CMK (cell line): Measurements from ENCODE around the gene EEIG2.
"Not testable (repeated sequence)": the region's sequence is repeated elsewhere in the genome, so short reads cannot be mapped to it uniquely, and the experiment has no call there.

Experiments used
- DNase-seq: peaks from one replicate; pipeline ENCODE4 v3.0.0-alpha.2; 2010; ENCODE audit warnings: low read depth

EEIG2 gene

DNA sequence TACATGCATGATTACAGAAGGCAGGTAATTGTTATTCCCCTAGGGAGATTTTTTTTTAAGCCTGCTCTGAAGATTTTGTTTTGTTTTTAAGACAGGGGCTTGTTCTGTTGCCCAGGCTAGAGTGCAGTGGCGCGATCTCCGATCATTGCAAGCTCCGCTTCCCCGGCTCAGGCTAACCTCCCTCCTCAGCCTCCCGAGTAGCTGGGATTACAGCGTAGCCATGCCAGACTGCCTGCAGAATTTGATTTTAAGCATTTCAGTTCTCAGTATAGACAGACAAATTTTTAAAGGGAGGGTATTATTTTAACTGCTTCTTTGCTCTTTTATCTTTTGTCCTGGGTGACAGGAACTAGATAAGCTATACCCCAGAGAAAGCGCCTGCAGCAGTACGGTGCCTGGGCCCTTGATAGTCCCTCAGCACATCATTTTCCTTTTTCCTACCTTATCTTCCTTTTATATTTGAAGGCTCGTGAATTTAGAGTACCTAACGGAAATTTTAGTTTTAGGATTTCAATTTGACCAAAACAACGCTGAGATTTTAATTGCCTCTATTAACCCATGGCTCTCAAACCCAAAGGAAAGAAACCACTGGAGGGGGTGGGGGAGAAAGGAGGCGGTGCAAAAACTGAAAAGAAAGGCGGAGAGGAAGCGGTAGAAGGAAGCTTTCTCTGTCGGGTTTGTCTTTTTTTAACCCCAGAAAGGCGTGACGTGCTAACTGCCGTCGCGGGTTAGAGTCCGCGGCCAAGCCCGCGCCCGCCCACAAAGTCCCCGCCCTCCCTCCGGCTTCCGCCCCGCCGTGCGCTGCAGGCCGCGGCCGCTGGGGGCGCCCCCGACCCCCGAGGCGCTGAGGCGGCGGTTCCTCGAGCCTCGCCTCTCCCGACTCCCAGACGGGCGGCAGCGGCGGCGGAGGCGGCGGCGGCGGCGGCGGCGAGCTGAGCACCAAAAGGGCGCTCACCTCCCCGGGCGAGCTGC is at the start of gene EEIG2:
Gene EEIG2 (plus strand): TSS at position 886 of the 972 bp plus-strand sequence. CDS start 329 bp downstream, outside the sequence.
- DNase-seq, result peak; percentile 81

DNA sequence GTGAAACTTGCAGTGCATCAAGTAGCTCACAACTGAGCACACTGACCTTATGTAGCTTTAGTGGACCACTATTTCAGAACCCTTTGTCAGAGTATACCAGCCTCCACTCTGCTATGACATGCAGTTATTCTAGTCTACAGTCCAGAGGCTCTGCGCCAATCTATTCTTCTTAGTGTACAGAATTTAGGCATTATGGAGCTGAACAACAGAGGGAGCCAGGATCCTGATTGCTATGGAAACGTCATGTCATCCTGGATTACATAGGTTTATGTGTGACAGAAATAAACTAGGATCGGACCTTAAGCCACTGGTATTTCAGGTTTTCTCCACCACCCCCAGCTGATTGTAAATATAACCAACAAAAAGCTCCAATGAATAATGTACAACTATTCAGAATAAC is 48.1 kb upstream of the EEIG2 start:
- DNase-seq, result no peak

DNA sequence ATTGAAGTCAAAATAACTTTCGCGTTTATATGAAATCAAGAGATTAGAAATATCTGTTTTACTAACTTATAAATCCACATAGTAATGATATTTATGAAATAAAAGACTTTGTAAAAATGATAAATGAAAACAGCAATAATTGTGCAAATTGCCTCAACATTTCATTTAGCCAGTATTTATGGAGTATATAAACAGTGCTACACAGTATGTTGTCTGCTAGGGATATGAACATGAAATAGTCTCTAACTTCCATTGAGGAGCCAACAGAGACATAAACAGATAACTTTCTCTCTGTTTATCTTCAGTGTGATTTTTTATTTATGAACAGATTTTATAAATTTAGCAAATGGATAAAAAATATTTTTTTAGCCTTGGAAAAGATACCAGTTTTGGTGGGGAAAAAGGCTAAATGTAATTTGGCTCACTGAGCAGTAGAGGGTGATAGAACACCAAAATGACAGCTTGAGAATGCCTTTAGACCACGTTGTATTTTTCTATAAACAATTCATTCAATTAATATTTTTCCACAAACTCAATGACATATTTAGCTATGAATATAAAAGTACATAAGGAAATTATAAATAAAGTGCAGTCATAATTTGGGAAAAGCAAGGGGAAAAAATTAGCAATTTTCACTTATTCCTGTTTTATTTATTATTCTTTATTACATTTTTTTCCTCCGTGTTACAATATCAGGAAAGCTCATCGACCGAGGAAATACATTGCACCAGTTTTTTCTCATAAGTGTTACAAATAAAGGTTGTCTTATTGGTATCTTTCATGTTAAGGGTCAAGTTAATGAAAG is 47.5 kb upstream of the EEIG2 start:
- no peak for DNase-seq

DNA sequence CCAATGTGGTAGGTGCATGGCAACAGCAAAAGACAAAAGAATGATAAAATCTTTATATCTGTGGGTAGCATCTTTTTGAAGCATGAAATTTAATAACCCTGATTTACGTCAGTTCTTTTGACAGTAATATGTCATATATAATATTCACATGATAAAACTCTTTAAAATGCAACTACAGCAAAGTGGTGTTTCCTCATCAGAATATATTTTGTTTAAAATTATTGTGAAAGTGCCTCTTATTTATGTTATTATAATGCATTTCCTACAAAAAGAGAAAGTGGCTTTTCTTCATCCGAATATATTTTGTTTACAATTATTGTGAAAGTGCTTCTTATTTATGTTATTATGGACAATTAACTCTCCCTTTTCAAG is 46.9 kb upstream of the EEIG2 start:
- DNase-seq, result no peak

GRCh38 chr1:108513914-108514313 is 46.0 kb upstream of the EEIG2 start:
- not testable (repeated sequence) for DNase-seq

GRCh38 chr1:108517301-108517897 is 42.5 kb upstream of the EEIG2 start:
- not testable (repeated sequence) for DNase-seq

- no peak for DNase-seq
Observed at GRCh38 chr1:108521990-108522393, 37.9 kb upstream of the EEIG2 start.

GRCh38 chr1:108523829-108524228 is 36.1 kb upstream of the EEIG2 start:
- no peak for DNase-seq

DNA sequence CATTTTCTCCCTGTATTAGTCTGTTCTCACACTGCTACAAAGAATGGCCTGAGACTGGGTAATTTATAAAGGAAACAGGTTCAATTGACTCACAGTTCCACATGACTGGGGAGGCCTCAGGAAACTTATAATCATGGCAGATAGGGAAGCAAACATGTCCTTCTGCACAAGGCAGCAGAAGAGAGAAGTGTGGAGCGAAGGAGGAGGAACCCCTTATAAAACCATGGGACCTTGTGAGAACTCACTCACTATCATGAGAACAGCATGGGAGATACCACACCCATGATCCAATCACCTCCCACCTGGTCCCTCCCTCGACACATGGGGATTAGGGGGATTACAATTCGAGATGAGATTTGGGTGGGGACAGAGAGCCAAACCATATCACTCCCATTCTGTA is 35.2 kb upstream of the EEIG2 start:
- no peak for DNase-seq

DNA sequence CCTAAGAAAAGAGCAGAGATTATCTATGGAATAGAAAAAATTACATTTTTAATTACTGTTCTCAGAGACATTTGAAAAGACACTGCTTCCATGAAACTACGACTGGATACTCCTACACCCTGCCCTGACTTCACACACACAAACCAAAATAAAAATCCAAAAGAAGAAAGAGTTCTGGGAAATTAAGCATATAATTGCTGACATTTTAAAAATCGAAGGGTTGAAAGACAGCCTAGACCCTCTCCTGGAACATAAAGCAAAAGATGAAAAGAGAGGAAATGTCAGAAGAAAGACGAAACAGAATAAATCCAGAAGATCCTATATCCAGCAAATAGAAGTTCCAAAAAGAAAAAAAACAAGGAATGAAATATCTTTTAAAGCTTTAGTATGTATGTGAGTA is 32.8 kb upstream of the EEIG2 start:
- DNase-seq, result no peak

GRCh38 chr1:108527837-108528236 is 32.1 kb upstream of the EEIG2 start:
- DNase-seq, result no peak

DNA sequence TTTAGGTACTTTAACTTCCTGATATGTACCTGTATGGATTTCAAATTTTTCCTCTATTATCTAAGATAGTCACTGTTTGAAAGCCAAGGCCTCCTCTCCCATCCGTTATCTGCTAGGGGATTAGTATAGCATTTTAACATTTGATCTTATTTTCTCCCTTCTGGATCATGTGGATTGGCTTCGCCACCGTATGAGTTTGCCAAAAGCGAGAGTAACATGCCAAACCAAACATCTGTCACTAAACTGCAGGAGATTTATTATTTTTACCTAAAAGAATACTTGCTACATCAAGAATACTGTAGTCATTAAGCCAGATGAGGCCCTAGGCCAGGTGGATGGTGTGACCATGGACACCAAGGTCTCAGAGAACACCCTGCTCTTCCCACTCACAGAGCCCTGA is 28.5 kb upstream of the EEIG2 start:
- no peak for DNase-seq

DNA sequence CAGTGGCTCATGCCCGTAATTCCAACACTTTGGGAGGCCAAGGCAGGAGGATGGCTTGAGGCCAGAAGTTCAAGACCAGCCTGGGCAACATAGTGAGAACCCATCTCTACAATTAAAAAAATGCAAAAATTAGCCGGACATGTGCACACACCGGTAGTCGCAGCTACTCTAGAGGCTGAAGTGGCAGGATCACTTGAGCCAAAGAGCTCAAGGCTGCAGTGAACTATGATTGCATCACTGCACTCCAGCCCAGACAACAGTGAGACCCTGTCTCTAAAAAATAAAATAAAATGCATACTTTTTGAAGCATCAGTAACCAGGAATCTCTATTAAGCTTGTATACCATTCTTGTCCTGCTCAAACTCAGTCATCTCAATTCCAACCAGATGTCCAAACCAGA is 27.2 kb upstream of the EEIG2 start:
- no peak for DNase-seq

DNA sequence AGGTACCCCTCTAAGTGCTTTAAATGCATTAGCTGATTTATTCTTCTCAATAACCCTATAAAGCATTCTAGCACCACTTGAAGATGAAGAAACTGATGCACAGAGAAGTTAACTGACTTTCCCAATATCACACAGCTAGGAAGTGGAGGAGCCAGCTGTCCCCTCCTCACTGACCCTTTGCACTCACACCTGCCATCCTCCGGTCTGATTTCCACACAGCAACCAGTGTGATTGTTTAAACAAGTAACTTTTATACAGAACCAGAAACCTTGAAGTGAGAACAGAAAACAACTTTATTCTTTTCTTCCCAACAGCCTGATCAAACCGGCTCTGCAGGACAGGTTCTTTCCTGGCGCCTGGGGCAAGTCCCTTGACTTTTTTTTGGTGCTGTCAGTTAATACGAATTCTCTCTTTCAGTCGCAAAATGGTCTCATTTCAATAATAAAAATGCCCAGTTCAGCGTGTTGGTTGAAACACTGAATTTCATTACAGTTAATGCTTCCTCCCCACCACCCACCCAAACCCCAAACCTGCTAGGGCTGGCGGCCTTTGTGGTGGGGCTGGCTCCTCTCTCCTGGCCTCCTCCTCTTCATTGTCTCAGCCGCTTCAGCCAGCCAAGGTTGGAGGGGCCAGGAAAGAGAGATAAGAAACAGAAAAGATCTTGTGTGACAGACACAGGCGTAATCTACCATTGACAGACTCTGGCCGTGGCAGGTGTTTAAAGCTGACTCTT is 26.4 kb upstream of the EEIG2 start:
- DNase-seq, result peak; percentile 87

- DNase-seq, result no peak
Observed at GRCh38 chr1:108534759-108535158, 25.1 kb upstream of the EEIG2 start.

- not testable (repeated sequence) for DNase-seq
Observed at GRCh38 chr1:108535315-108535897, 24.5 kb upstream of the EEIG2 start.

DNA sequence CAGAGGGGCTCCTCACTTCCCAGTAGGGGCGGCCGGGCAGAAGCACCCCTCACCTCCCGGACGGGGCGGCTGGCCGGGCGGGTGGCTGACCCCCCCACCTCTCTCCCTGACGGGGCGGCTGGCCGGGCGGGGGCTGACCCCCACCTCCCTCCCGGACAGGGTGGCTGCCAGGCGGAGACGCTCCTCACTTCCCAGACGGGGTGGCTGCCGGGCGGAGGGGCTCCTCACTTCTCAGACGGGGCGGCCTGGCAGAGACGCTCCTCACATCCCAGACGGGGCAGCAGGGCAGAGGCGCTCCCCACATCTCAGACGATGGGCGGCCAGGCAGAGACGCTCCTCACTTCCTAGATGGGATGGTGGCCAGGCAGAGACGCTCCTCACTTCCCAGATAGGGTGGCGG is 23.9 kb upstream of the EEIG2 start:
- DNase-seq, result not testable (repeated sequence)

DNA sequence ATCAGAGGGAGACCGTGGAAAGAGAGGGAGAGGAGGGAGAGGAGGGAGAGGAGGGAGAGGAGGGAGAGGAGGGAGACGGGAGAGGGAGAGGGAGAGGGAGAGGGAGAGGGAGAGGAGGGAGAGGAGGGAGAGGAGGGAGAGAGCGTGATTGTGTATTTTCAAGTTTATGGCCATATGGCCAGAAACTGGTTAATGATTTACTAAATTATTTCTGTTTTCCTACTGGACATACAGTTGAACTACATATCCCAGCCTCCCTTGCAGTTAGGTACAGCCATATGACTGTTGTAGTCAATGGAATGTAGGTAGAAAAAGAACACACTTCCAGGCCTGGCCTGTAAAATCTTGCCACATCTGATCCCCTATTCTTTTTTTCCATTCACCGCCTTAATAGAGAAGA is 23.1 kb upstream of the EEIG2 start:
- not testable (repeated sequence) for DNase-seq

DNA sequence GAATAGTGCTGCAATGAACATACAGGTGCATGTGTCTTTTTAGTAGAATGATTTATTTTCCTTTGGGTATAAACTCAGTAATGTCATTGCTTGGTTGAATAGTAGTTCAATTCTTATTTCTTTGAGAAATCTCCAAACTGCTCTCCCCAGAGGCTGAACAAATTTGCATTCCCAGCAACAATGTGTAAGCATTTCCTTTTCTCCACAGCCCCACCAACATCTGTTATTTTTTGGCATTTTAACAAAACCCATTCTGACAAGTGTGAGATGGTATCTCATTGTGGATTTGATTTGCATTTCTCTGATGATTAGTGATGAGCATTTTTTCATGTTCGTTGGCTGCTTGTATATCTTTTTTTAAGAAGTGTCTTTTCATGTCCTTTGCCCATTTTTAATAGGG is 21.9 kb upstream of the EEIG2 start:
- DNase-seq, result no peak

- no peak for DNase-seq
Observed at GRCh38 chr1:108540977-108541376, 18.9 kb upstream of the EEIG2 start.

DNA sequence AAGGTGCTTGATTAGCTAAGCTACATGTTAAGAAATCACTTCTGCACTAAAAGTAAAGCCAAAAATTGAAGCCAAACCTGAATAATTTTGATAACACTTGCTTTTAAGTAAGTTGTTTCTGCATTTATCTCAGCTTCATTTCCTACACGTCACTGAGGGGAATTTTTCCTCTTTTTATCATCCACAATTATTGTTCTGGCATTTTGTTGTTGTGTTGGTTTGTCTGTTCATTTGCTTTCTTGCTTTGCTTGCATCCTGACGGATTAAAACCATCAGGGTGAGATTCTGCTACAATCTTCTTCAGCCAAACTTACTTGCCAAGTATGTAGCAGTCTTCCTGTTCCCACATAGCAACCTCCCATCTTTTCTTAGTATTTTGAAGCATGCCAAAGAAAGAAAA is 18.0 kb upstream of the EEIG2 start:
- DNase-seq, result no peak

DNA sequence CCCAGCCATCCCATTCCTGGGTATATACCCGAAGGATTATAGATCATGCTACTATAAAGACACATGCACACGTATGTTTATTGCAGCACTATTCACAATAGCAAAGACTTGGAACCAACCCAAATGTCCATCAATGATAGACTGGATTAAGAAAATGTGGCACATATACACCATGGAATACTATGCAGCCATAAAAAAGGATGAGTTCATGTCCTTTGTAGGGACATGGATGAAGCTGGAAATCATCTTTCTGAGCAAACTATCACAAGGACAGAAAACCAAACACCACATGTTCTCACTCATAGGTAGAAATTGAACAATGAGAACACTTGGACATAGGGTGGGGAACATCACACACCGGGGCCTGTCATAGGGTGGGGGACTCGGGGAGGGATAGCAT is 12.4 kb upstream of the EEIG2 start:
- not testable (repeated sequence) for DNase-seq
